Measurements from ENCODE around the gene RASGRP3. TPM values are rescaled to one million over a fixed set of nuclear protein-coding genes. Genes with fewer than 3 reads are reported as not detected.

The RASGRP3 gene
- polyA plus RNA-seq, 1 of the 3 experiments (the other 2 are of a cell fraction), result 72.5 TPM

- CTCF ChIA-PET, result interaction anchor here (1.1 to 3.0 kb wide), 3 partner anchors 11 to 23 kb away, joined by 3 to 7 read pairs (median 3); partner anchors contain the start of gene RASGRP3
These were observed 23.9 kb upstream of the RASGRP3 start for GRCh38 chr2:33452545-33452944.

DNA sequence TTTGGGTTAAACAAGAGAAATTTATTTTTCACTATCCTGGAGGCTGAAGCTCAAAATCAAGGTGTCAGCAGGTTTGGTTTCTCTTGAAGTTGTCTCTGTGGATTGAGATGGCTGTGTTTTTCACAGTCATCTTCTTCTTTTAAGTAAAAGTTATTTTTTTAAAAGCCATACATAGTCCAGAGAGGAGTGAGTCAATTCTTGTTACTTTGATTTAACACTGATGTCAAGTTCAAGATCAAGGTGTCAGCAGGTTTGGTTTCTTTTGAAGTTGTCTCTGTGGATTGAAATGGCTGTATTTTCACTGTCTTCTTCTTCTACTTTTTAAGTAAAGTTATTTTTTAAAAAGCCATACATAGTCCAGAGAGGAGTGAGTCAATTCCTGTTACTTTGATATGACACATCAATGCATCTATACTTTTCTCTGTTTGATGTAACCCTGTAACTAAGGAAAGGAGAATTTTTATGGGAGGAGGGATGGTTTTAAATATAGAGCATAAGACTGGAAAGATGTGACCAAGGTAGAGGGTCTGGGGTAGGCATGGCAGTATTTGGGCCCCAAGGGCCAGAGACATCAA lies 22.5 kb upstream of the RASGRP3 start:
- no peak overlapping the region for H3K9ac ChIP-seq
- no peaks in the 10 kb centered on the region for H3K9me2 ChIP-seq
- H3K4me2 ChIP-seq, result no peak overlapping the region
- H3K4me3 ChIP-seq (ENCODE audit: low read depth in 2 of 2, low read length in 1 of 2), result no peak overlapping the region
- no peak overlapping the region for H2AFZ ChIP-seq (ENCODE audit: low read depth)
- peaks cover 8% of the 10 kb centered on the region for H3F3A ChIP-seq (replicated peaks; ENCODE audit: insufficient read depth)
- no peak for TF ChIP-seq RCOR1 (IDR thresholded peaks at IDR 0.05; ENCODE audit: low read length)
- no peak for TF ChIP-seq CHD2 (IDR thresholded peaks at IDR 0.05; ENCODE audit: low read length, partially characterized antibody)
- no peak for TF ChIP-seq CTCF (IDR thresholded peaks at IDR 0.05)
- TF ChIP-seq JUND (IDR thresholded peaks at IDR 0.05), result no peak
- TF ChIP-seq MAX (IDR thresholded peaks at IDR 0.05; ENCODE audit: low read depth), result no peak
- TF ChIP-seq SIN3A (IDR thresholded peaks at IDR 0.05; ENCODE audit: borderline replicate concordance, low read depth, low read length), result no peak
- TF ChIP-seq NFIC (IDR thresholded peaks at IDR 0.05; ENCODE audit: borderline replicate concordance), result no peak
- no peak for TF ChIP-seq FOXM1 (IDR thresholded peaks at IDR 0.05; ENCODE audit: low read depth)
- H3K4me1 ChIP-seq (ENCODE audit: control insufficient read depth in 1 of 2, insufficient read depth in 2 of 2, low read depth in 1 of 2, low read length in 1 of 2), result no peaks in the 10 kb centered on the region
- H3K27ac ChIP-seq (ENCODE audit: low read depth in 2 of 2, low read length in 1 of 2), result no peak overlapping the region
- no peaks in the 10 kb centered on the region for H3K79me2 ChIP-seq (ENCODE audit: insufficient read depth)
- H3K27me3 ChIP-seq (ENCODE audit: insufficient read depth), result no peaks in the 10 kb centered on the region
- H3K9me3 ChIP-seq, result no peaks in the 10 kb centered on the region
- ChIA-PET POLR2A (no interaction called here), CTCF (interaction anchor here (3.0 kb wide), 1 partner anchor 22 kb away, joined by 7 read pairs; the partner anchor contains the start of gene RASGRP3)
- no peaks in the 10 kb centered on the region for H4K20me1 ChIP-seq (ENCODE audit: insufficient read depth)
- H3K36me3 ChIP-seq (replicated peaks in 1 of 2; ENCODE audit: control insufficient read depth in 1 of 2, insufficient read depth in 2 of 2, low read length in 1 of 2), result peaks cover 0 to 17% of the 10 kb centered on the region in 2 experiments
- DNase-seq, result no peak

More at GRCh38 chr2:33452545-33452944, 23.9 kb upstream of the RASGRP3 start:
- Histone ChIP-seq H4K20me1 (ENCODE audit: insufficient read depth) (no peaks in the 10 kb centered on the region), H3K4me3 (ENCODE audit: low read depth in 2 of 2, low read length in 1 of 2) (no peak overlapping the region), H3K9me2 (no peaks in the 10 kb centered on the region), H3K4me2 (no peak overlapping the region), H3F3A (replicated peaks; ENCODE audit: insufficient read depth) (peaks cover 12% of the 10 kb centered on the region), H3K79me2 (ENCODE audit: insufficient read depth) (no peaks in the 10 kb centered on the region), H3K36me3 (replicated peaks in 1 of 2; ENCODE audit: control insufficient read depth in 1 of 2, insufficient read depth in 2 of 2, low read length in 1 of 2) (peaks cover 0 to 17% of the 10 kb centered on the region in 2 experiments), H2AFZ (ENCODE audit: low read depth) (no peak overlapping the region), H3K27ac (ENCODE audit: low read depth in 2 of 2, low read length in 1 of 2) (no peak overlapping the region), H3K4me1 (ENCODE audit: control insufficient read depth in 1 of 2, insufficient read depth in 2 of 2, low read depth in 1 of 2, low read length in 1 of 2) (no peaks in the 10 kb centered on the region), H3K9ac (no peak overlapping the region), H3K9me3 (no peaks in the 10 kb centered on the region), H3K27me3 (ENCODE audit: insufficient read depth) (no peaks in the 10 kb centered on the region)
- TF ChIP-seq FOXM1 (IDR thresholded peaks at IDR 0.05; ENCODE audit: low read depth) (no peak), MAX (IDR thresholded peaks at IDR 0.05; ENCODE audit: low read depth) (no peak), SIN3A (IDR thresholded peaks at IDR 0.05; ENCODE audit: borderline replicate concordance, low read depth, low read length) (no peak)
- TF ChIP-seq, protein P1, sequence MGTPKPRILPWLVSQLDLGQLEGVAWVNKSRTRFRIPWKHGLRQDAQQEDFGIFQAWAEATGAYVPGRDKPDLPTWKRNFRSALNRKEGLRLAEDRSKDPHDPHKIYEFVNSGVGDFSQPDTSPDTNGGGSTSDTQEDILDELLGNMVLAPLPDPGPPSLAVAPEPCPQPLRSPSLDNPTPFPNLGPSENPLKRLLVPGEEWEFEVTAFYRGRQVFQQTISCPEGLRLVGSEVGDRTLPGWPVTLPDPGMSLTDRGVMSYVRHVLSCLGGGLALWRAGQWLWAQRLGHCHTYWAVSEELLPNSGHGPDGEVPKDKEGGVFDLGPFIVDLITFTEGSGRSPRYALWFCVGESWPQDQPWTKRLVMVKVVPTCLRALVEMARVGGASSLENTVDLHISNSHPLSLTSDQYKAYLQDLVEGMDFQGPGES (IDR thresholded peaks at IDR 0.05; ENCODE audit: low read depth, low read length), result no peak
- DNase-seq, result no peak
- POLR2A ChIA-PET, result no interaction called here

All from SK-N-SH (cell line).